HG03571 (cell line): ENCODE data around the gene GATAD2A.
A peak's percentile ranks its signal among the peaks of the same experiment; 100 is the strongest.

Experiments
- ATAC-seq: cut with Tn5 transposase; IDR thresholded peaks from one replicate; pipeline ENCODE4 v1.9.1; 2021; ENCODE audit not compliant: unreplicated experiment

GATAD2A gene

GRCh38 chr19:19487077-19487949 lies 81.8 kb downstream of the GATAD2A start:
- ATAC-seq = no peak

GRCh38 chr19:19487950-19488874 lies 82.7 kb downstream of the GATAD2A start:
- no peak for ATAC-seq

GRCh38 chr19:19488875-19489690 lies 83.6 kb downstream of the GATAD2A start:
- peak; percentile 60 for ATAC-seq

- no peak for ATAC-seq
Measured at GRCh38 chr19:19489804-19490204, 84.3 kb downstream of the GATAD2A start.

DNA sequence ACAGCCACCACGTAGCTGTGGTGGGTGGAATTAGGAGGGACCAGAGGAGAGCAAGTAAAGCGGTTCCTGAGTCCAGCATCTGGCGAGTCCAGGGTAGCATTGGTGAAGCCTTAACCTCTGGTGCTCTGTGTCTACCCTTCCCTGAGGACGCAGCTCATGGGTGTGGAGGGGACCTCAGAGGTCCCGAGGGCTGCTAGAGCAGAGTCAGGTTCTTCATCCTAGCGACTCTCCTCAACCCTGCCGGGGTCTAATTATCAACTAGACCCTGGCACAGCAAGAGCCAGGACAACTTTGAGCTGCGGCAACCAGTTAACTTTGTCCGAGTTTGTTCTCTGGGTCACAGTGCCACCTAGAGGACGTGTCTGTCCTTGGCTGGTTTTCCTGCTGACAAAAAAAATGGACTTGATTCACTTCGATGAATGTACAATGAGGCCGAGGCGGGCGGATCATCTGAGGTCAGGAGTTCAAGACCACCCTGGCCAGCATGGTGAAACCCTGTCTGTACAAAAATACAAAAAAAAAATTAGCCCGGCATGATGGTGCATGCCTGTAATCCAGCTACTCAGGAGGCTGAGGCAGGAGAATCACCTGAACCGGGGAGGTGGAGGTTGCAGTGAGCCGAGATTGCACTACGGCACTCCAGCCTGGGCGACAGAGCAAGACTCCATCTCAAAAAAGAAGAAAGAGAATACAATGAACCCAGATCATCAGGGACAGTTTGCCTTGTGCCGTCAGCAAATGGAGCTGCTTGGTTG lies 84.9 kb downstream of the GATAD2A start:
- ATAC-seq = no peak

- no peak for ATAC-seq
Measured at GRCh38 chr19:19491321-19492025, 86.0 kb downstream of the GATAD2A start.

GRCh38 chr19:19492026-19492610 lies 86.6 kb downstream of the GATAD2A start:
- ATAC-seq = no peak

GRCh38 chr19:19493841-19494546 lies 88.5 kb downstream of the GATAD2A start:
- no peak for ATAC-seq

DNA sequence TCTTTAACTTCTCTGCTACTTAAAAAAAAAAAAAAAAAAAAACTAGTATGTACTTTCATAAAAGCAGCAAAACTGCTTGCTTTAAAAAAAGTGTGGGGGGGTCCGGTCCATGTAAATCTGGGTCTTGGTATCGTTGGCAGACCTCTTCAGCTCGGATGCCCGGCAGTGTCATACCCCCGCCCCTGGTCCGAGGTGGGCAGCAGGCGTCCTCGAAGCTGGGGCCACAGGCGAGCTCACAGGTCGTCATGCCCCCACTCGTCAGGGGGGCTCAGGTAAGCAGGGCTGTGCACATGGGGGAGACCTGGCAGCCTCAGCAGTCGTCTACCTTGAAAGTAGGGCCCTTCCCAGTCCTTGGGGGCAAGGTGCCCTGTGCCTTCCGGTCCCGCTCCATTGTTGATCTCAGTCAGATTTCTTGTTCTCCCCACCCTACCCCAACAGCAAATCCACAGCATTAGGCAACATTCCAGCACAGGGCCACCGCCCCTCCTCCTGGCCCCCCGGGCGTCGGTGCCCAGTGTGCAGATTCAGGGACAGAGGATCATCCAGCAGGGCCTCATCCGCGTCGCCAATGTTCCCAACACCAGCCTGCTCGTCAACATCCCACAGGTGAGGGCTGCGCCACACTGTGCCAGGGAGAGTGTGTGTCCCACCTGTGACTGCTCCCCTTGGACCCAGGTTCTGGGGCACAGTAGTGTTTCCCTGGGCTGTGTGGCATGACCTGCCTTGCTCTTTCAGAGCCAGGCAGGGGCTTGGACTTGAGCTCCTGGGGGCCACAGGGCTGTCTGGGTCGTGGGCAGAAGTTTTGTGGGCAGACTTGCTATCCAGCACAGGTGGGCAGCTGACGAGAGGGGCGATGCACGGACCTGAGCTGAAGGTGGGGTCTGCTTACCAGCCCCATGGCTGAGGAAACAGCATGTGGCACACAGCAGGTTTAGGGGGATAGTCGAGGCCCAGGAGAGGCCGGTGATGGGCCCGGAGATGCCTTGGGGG lies 90.4 kb downstream of the GATAD2A start:
- ATAC-seq = no peak

GRCh38 chr19:19498255-19498991 lies 92.9 kb downstream of the GATAD2A start:
- no peak for ATAC-seq

DNA sequence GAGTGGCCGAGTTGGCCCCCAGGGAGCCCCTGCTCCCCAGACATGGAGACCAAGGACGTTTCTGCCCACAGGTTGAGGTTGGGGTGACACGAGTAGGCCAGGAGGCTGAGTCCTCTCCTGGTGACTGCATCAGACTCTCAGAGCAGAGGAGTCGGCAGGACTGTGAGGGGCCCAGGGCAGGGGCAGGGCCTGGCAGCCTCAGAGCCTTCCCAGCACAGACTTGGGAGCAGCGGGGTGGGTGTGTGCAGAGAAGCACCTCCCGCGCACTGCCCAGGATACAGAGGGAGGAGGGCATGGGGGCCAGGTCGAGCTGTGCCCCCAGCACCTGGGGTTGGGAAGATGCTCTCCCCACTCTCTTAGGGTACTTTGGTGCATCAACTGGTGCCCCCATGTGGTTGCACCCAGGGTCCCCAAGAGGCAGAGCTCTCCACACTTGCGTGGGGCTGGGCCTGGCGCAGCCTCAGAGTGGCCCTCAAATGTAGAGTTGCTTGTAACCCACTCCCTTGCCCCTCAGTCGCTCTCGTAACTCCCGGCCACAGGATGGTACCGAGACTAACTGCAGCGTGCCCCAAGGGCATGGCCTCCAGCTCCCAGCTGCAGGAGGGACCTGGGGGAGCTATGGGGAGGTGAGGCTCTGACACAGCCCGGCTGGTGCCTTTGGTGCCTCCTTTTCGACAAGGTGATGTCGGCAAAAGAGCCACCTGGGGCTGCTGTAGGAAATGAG lies 94.0 kb downstream of the GATAD2A start:
- no peak for ATAC-seq

DNA sequence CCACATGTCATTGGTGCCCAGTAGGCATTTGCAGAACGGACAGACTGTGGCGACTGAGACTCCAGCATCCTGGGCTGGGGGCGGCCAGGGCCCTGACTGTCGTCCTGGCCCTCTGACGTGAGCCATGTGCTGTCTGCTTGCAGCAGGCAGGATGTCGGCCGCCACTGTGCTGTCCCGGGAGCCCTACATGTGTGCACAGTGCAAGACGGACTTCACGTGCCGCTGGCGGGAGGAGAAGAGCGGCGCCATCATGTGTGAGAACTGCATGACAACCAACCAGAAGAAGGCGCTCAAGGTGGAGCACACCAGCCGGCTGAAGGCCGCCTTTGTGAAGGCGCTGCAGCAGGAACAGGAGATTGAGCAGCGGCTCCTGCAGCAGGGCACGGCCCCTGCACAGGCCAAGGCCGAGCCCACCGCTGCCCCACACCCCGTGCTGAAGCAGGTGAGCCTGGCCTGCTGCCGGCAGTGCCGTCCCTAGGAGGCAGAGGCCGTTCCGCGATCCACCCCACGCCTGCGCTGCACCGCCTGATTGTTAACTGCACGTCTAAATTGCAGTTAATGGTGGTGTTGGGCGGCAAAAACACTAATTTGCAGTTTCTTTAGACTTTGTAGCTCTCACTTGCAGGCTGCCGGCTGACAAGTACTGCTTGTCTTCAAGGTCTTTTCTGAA lies 95.6 kb downstream of the GATAD2A start:
- ATAC-seq = no peak

- ATAC-seq = no peak
Measured at GRCh38 chr19:19501798-19502197, 96.3 kb downstream of the GATAD2A start.

- no peak for ATAC-seq
Measured at GRCh38 chr19:19502281-19502680, 96.8 kb downstream of the GATAD2A start.

DNA sequence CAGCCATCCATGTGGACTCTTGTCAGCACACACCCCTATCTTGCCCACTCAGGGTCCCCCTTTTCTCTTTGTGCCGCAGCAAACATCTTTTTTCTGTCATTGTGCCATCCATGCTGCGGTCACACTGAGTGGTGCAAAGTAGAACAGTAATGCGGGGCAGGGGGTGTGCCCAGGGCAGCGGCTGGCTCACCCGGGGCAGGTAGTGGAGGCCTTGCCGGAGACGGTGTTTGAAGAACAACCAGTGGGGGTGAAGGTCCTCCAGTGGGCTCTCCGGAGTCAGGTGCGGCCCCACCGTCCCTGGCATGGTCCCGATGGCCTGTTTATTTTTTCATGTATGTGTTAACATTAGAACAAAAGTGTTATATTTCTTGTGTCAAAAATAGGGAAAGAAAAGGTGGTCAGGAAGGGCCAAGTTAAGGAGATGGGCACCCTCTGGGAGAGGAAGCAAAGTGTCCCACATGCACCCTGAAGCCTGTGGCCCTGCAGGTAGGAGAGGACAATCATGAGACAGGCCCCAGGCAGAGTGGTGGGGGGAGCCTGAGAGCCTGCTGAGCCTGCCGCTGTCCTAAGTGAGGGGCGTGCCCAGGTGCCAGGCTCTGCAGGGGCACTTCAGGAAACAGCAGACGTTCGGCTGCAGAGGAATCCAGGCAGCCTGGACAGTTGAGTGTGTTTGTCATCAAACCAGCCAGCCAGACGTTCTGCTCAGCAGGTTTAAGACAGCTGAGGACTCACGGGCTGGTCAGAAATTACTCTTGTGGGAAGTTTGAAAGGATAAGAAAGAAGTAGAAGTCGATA lies 97.5 kb downstream of the GATAD2A start:
- no peak for ATAC-seq
